GM19043 (cell line): ENCODE measurements around the gene ASTN1.

Experiments used
- ATAC-seq: cut with Tn5 transposase; IDR thresholded peaks from one replicate; pipeline ENCODE4 v1.9.1; 2021; ENCODE audit warnings: low read depth; ENCODE audit not compliant: unreplicated experiment

Gene ASTN1

GRCh38 chr1:176996456-176997090 is 167.9 kb downstream of the ASTN1 start:
- no peak for ATAC-seq

GRCh38 chr1:176994931-176995596 is 169.4 kb downstream of the ASTN1 start:
- ATAC-seq = no peak

- ATAC-seq = no peak
Observed at GRCh38 chr1:176993587-176993986, 170.9 kb downstream of the ASTN1 start.

- no peak for ATAC-seq
Observed at GRCh38 chr1:176989754-176990153, 174.8 kb downstream of the ASTN1 start.

GRCh38 chr1:176989023-176989422 is 175.5 kb downstream of the ASTN1 start:
- no peak for ATAC-seq

- no peak for ATAC-seq
Observed at GRCh38 chr1:176987016-176987415, 177.5 kb downstream of the ASTN1 start.

GRCh38 chr1:176983731-176984130 is 180.8 kb downstream of the ASTN1 start:
- ATAC-seq = no peak

GRCh38 chr1:176976771-176977170 is 187.7 kb downstream of the ASTN1 start:
- no peak for ATAC-seq

GRCh38 chr1:176976225-176976624 is 188.3 kb downstream of the ASTN1 start:
- ATAC-seq = no peak

GRCh38 chr1:176964687-176965086 is 199.8 kb downstream of the ASTN1 start:
- no peak for ATAC-seq

GRCh38 chr1:176963181-176963580 is 201.3 kb downstream of the ASTN1 start:
- ATAC-seq = no peak

GRCh38 chr1:176961678-176962077 is 202.8 kb downstream of the ASTN1 start:
- ATAC-seq = no peak

GRCh38 chr1:176959191-176959820 is 205.2 kb downstream of the ASTN1 start:
- ATAC-seq = no peak

- no peak for ATAC-seq
Observed at GRCh38 chr1:176957603-176958002, 206.9 kb downstream of the ASTN1 start.

GRCh38 chr1:176954242-176954641 is 210.3 kb downstream of the ASTN1 start:
- no peak for ATAC-seq

- ATAC-seq = no peak
Observed at GRCh38 chr1:176950736-176951324, 213.7 kb downstream of the ASTN1 start.

GRCh38 chr1:176949033-176949662 is 215.4 kb downstream of the ASTN1 start:
- peak; percentile 66 for ATAC-seq

- ATAC-seq = no peak
Observed at GRCh38 chr1:176944606-176945005, 219.9 kb downstream of the ASTN1 start.

GRCh38 chr1:176943783-176944182 is 220.7 kb downstream of the ASTN1 start:
- ATAC-seq = no peak

GRCh38 chr1:176942346-176942745 is 222.2 kb downstream of the ASTN1 start:
- ATAC-seq = no peak

- ATAC-seq = no peak
Observed at GRCh38 chr1:176939993-176940392, 224.5 kb downstream of the ASTN1 start.
